ENCODE measurements around the gene PYGM. TPM values are rescaled to one million over a fixed set of nuclear protein-coding genes. Genes with fewer than 3 reads are reported as not detected.
"Not testable (repeated sequence)": the region's sequence is repeated elsewhere in the genome, so short reads cannot be mapped to it uniquely, and the experiment has no call there.

The PYGM gene
- polyA plus RNA-seq, 1 donor: 1.8 TPM

- no peak for DNase-seq
Observed at GRCh38 chr11:64716473-64717267, 43.1 kb downstream of the PYGM start.

- no peak for DNase-seq
Observed at GRCh38 chr11:64715756-64716472, 43.9 kb downstream of the PYGM start.

- DNase-seq: no peak
Observed at GRCh38 chr11:64715110-64715509, 44.7 kb downstream of the PYGM start.

- DNase-seq: no peak
Observed at GRCh38 chr11:64714666-64715065, 45.1 kb downstream of the PYGM start.

GRCh38 chr11:64713781-64714363 is 45.9 kb downstream of the PYGM start:
- DNase-seq: no peak

GRCh38 chr11:64713016-64713707 is 46.6 kb downstream of the PYGM start:
- DNase-seq: no peak

GRCh38 chr11:64712430-64713015 is 47.3 kb downstream of the PYGM start:
- no peak for DNase-seq

GRCh38 chr11:64711956-64712362 is 47.8 kb downstream of the PYGM start:
- DNase-seq: no peak

- DNase-seq: no peak
Observed at GRCh38 chr11:64711138-64711955, 48.4 kb downstream of the PYGM start.

- DNase-seq: no peak
Observed at GRCh38 chr11:64710418-64711137, 49.2 kb downstream of the PYGM start.

- DNase-seq: no peak
Observed at GRCh38 chr11:64705501-64705900, 54.3 kb downstream of the PYGM start.

- no peak for DNase-seq
Observed at GRCh38 chr11:64703048-64703447, 56.7 kb downstream of the PYGM start.

- DNase-seq: not testable (repeated sequence)
Observed at GRCh38 chr11:64701956-64702355, 57.8 kb downstream of the PYGM start.

GRCh38 chr11:64698427-64698826 is 61.3 kb downstream of the PYGM start:
- no peak for DNase-seq

GRCh38 chr11:64697663-64698375 is 62.0 kb downstream of the PYGM start:
- DNase-seq: no peak

All from left kidney (tissue), 2 donors.